Right kidney (tissue), 1 donor: ENCODE measurements around the gene WNT11.

ENCODE experiments used
- DNase-seq: peaks from one replicate; pipeline ENCODE4 v3.0.0-alpha.2; 2016

WNT11 gene

DNA sequence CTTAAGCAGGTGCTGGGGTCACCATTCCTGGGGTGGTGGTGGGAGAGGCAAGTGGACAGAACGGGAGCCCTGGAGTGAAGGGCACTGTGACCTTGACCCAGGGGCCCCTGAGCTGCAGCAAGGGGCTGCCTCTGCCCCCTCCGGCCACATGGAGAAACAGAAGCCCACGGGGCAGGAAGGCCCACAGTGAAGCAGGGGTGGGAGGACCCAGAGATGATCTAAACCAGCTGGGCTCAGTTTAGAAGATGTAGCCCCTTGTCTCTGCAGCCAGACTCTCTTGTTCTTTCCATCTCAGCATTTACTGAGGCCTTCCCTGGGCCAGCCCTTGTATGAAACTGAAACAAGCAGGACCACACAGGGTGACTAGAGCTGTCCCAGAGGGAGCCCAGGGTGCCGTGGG, 30.5 kb downstream of the WNT11 start:
- DNase-seq, result no peak

GRCh38 chr11:76174330-76174729, 32.0 kb downstream of the WNT11 start:
- no peak for DNase-seq

GRCh38 chr11:76173663-76174062, 32.6 kb downstream of the WNT11 start:
- no peak for DNase-seq

- DNase-seq, result no peak
Measured at GRCh38 chr11:76172583-76172982, 33.7 kb downstream of the WNT11 start.

GRCh38 chr11:76170468-76170867, 35.8 kb downstream of the WNT11 start:
- no peak for DNase-seq

- DNase-seq, result no peak
Measured at GRCh38 chr11:76169473-76169896, 36.8 kb downstream of the WNT11 start.

DNA sequence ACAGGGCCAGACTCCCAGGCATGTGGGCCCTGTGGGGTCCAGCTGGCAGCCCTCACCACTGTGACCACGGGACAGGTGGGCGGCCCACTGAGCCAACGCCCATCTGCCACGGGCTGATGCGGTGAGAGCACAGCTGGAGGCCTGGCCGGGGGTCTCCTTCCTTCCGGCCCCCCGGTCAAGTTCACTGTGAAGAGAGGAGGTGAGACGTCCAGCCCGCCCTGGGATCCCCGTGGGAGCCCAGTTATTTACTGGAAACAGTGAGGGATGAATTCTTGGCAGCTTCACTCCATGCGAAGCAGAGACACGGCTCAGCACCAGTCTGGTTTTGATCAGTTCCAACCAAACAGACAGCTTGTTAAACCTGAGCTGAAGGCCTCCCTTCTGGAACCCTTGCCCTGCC, 38.7 kb downstream of the WNT11 start:
- no peak for DNase-seq

DNA sequence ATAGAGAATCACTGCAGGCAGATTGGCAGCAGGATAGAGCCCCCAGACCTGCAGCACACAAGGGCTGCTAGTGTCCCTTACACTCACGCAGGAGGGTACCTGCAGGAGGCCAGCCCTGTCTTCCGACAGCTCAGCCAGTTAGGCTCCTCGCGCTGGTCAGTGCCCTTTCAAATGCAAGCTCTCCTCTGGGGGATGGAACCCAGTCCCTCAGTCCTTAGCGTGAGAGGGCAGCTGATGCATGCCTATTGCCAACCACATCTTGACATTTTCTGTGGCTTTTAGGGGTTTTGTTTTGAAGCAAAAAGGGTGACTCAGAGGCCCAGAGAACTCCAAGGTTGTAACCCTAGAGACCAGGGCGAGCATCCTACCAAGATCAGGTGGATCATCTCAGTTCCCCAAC, 40.0 kb downstream of the WNT11 start:
- DNase-seq, result no peak

GRCh38 chr11:76164861-76165751, 41.2 kb downstream of the WNT11 start:
- no peak for DNase-seq

GRCh38 chr11:76164081-76164480, 42.2 kb downstream of the WNT11 start:
- no peak for DNase-seq

DNA sequence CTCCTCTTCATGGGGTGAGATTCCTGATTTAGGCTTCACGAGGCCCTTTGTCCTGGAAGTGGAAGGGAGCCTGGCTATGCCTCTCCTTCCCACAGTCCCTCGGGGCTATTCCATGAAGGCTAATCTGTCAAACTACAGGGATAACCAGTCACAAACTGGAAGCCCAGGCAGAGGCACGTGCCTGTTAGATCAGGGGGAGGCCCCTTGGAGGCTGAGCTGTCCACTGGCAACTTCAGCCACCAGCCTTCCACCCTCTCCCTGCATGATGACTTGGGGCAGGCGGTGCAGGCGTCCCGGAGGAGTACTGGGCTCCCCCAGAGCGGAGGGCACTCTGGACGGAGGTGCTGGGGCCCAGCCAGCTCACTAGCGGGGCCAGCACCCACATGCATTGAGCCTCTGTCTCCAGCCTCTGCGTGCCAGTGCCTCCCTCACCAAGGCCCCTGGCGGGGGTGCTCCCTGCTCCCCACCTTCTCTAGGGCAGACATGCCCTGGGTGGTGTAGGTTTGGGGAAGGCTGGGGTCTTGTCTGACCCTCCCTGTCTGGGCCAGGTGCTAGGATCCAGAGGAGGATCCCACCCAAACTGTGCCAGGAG, 42.9 kb downstream of the WNT11 start:
- no peak for DNase-seq

DNA sequence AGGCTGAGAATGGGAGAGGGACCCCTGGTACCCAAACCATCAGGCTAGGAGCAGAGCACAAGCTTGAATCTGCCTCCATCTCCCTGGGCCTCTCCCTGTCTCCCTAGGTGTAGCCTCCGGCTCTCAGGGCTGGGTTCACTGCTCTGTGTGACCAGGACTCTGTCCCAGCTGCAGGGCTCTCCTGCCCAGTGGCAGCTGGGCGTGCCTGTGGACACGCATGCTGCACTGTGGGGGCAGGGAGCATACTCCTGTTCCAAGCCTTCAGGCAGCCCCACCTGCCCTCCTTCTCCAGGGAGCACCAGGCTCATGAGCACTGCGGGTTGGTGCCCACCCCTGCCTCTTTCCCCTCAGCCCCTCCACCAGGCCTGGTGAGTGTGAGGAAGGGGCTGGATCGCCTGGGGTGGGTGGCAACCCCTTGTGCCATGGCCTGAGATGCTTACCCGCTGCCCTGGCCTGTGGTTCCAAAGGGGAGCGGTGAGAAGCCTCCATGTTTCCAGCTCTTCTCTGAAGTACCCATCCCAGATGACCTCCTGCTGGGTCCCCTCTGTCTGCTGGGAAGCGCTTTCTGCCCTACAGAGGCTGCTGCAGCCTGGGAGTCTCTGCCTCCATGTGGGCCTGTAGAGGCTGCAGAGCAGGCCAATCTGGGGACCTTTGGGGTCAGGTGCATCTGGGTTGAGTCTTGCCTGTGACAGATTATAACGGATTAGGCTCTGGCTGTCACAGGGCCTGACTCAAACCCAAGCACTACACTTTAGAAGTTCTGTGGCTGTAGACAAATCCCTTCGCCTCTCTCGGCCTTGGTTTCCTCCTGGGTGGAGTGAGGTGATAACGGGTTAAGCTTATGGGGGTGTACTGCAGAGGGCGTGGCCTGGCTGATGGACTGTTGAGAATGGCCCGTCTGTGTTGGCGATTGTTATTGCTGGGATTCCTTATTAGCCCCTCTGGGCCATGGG, 43.7 kb downstream of the WNT11 start:
- no peak for DNase-seq

- no peak for DNase-seq
Measured at GRCh38 chr11:76161261-76161961, 44.9 kb downstream of the WNT11 start.

DNA sequence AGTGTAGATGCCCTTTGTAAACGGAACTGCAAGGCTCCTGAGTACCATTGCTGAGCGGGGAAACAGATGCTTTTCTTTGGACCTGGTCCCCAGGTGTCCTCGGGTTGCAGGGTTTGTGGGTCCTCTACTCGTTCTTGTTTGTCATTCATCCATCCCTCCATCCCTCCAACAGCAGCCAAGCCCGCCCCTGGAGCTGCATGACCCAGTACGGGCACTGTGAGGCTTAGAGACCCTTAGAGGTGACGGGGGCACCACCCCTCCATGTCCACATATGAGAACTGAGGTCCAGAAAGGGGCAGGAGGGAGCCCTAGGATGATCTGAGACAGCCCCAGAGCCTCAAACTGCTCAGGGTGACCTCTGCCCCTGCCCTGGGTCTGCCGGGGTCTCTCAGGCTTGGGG, 45.4 kb downstream of the WNT11 start:
- DNase-seq, result no peak

GRCh38 chr11:76159983-76160661, 46.2 kb downstream of the WNT11 start:
- no peak for DNase-seq

- DNase-seq, result no peak
Measured at GRCh38 chr11:76159303-76159937, 46.9 kb downstream of the WNT11 start.

DNA sequence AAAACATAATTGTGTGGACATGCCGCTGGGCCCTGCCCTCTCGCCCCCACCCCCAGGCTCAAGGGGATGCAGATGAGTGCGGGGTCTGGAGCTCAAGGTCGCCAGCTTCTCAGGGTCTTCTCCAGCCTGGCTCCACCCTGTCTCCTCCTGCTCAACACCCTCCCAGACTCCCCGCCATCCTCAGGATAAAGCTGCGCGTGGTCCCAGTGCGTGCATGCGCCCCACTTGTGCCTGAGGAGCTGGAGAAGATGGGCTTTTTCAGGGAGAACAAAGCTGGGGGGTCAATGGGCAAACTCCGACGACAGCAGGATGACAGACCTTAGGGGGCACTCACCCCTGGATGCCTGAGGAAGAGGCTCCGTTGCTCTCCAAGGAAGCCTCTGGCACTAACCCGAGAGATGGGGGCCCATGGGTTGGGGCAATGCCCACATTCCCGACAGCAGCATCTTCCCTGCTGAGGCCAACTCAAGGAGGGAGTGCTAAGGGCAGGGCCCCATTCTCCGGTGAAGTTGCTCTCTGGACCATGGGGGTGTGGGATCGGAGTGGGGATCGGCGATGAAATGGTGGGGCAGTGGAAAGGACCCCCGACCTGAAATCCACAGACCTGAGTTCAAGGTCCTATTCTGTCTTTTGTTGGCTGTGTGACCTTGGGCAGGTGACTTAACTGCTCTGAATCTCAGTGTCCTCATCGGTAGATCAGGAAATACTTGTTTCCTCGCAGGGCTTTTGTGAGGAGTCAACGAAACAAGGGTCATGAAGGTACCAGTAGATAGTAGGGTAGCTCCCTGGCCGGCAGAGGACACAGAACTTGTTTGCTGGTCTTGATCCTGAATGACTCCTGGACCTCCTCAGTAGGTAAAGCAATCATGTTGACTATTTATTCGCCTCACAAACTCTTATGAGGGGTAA, 47.7 kb downstream of the WNT11 start:
- no peak for DNase-seq

DNA sequence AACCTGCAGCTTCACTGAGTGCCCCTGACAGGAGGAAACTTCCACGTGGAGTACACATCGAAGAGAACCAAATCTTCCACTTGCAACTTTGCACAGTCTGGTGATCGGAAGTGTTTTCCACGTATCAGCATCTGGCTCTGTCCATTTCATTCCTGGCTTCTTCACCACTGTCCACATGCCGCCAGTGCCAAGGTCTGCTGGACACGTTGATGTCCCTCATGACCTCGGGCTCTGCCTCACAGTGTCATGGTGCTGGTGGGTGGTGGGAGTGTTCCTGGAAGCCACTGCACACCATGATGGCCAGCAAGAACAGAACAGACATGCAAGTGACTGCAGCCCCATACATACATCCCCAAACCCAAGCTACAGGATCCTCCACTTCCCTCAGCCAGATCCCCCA, 48.4 kb downstream of the WNT11 start:
- no peak for DNase-seq

DNA sequence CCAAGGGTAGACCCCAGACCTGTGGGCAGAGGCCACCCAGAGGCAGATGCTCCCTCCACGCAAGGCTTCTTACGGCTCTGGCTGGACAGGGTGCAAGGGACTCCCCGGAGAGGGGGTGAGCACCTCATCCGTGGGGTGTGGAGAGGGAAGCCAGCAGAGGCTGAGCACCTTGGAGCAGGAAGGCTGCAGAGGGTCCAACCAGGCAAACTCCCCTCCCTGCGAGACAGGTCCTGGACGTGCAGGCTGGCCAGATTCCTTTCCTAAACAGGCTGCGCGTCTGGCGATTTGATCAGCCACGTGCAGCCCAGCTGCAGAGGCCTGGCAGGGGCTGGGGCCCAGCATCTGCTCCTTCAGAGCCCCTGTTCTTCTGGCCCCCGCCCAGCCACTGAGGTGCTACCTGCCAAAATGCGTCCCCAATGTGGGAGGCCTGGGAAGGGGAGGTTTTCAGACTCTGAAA, 49.3 kb downstream of the WNT11 start:
- DNase-seq, result no peak
